NCI-H146 (cell line): ENCODE data around the gene GATA5.

Experiments used
- DNase-seq: peaks from one replicate; lab custom pipeline; 2025; lab: John Stamatoyannopoulos, UW

The GATA5 gene

GRCh38 chr20:62475772-62476055 lies at the start of gene GATA5:
Gene GATA5, minus strand, starts transcription at chr20:62475995. Its CDS starts 474 bp downstream, at chr20:62475521.
- no peak for DNase-seq

GRCh38 chr20:62525014-62525413 lies 49.2 kb upstream of the GATA5 start:
- no peak for DNase-seq

- no peak for DNase-seq
These were observed 48.7 kb upstream of the GATA5 start for GRCh38 chr20:62524505-62524911.

- no peak for DNase-seq
These were observed 47.8 kb upstream of the GATA5 start for GRCh38 chr20:62523473-62524203.

GRCh38 chr20:62522748-62523396 lies 47.1 kb upstream of the GATA5 start:
- no peak for DNase-seq

GRCh38 chr20:62519826-62520225 lies 44.0 kb upstream of the GATA5 start:
- no peak for DNase-seq

- DNase-seq, result no peak
These were observed 43.1 kb upstream of the GATA5 start for GRCh38 chr20:62518911-62519310.

GRCh38 chr20:62517901-62518610 lies 42.3 kb upstream of the GATA5 start:
- no peak for DNase-seq

GRCh38 chr20:62517168-62517567 lies 41.4 kb upstream of the GATA5 start:
- no peak for DNase-seq

GRCh38 chr20:62516338-62516737 lies 40.5 kb upstream of the GATA5 start:
- peak; percentile 43 for DNase-seq

- no peak for DNase-seq
These were observed 40.0 kb upstream of the GATA5 start for GRCh38 chr20:62515826-62516225.

GRCh38 chr20:62515280-62515679 lies 39.5 kb upstream of the GATA5 start:
- DNase-seq, result no peak

- DNase-seq, result no peak
These were observed 38.2 kb upstream of the GATA5 start for GRCh38 chr20:62513991-62514390.

GRCh38 chr20:62511915-62512610 lies 36.3 kb upstream of the GATA5 start:
- no peak for DNase-seq

GRCh38 chr20:62511300-62511914 lies 35.6 kb upstream of the GATA5 start:
- no peak for DNase-seq

GRCh38 chr20:62508641-62509051 lies 32.9 kb upstream of the GATA5 start:
- no peak for DNase-seq

GRCh38 chr20:62507991-62508640 lies 32.3 kb upstream of the GATA5 start:
- no peak for DNase-seq

GRCh38 chr20:62507323-62507722 lies 31.5 kb upstream of the GATA5 start:
- DNase-seq, result no peak

- no peak for DNase-seq
These were observed 31.0 kb upstream of the GATA5 start for GRCh38 chr20:62506791-62507190.

GRCh38 chr20:62506087-62506486 lies 30.3 kb upstream of the GATA5 start:
- DNase-seq, result no peak

GRCh38 chr20:62505337-62506045 lies 29.7 kb upstream of the GATA5 start:
- no peak for DNase-seq
